Measurements from ENCODE around the gene GGT5.

- TF ChIP-seq CTCF (IDR thresholded peaks at IDR 0.05 in 4 of 5, conservative IDR thresholded peaks at IDR 0.05 in 1 of 5), result no peak
- no peak for TF ChIP-seq POLR2A (IDR thresholded peaks at IDR 0.05)
Measured at GRCh38 chr22:24214467-24215285, 30.2 kb downstream of the GGT5 start.
